Tibial nerve (tissue), 4 donors: ENCODE measurements around the gene NGF.

Experiments
- EP300 ChIP-seq, 2 donors: sonication (generic); formaldehyde crosslinking; IDR thresholded peaks; one replicate each; pipeline ENCODE4 v1.6.1; 2017; ENCODE audit warnings: antibody characterized with exemption in 2 of 2, mild to moderate bottlenecking in 1 of 2
- POLR2A ChIP-seq, 2 donors: fragments of 450-650 bp; IDR thresholded peaks; one replicate each; pipeline ENCODE4 v1.6.1; 2017; ENCODE audit warnings: antibody characterized with exemption in 2 of 2, mild to moderate bottlenecking in 2 of 2, moderate library complexity in 2 of 2
- TF ChIP-seq, protein P1 (sequence below), 5 experiments: fragments of 200-600 bp in 3 of 5; fragments of 450-650 bp in 2 of 5; sonication (generic) in 3 of 5; IDR thresholded peaks; one replicate each; pipeline ENCODE4 v1.5.1; 2016 to 2019; ENCODE audit warnings: antibody characterized with exemption in 5 of 5, mild to moderate bottlenecking in 3 of 5, moderate library complexity in 2 of 5

DNA sequence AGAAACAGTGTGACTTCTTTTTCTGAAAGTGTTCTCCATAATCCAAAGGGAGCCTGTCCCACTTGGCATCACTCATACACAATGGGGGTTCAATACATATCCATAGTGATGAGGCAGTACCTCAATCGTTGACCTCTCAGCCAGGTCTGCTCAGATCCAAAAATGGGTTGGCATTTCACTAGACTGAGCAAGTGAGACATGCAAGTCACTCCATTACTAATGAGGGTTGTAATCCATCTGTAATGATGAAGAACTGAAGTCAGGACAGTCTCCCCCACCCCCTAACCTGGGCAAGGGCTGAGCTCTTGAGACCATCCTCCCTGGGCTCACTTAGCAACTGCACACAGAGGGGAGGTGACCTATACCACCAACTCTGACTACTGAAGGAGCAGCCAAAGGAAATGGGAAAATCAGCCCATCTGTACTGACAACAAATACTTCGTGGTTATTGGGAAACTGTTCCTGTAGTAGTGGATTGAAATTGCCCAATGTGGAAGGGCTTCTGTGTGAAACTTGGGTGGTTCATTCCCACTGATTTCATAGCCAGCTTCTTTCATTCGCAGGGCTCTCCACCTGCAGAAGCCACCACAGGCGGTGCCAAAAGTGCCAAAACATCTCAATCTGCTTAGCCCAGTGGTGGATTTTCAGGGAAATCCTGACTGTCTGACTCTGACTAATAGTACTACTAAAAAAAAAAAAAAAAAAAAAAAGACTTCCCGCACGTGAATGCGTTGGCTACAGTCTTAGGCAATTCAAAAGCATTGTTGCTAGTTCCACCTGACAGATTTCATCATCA is 5.0 kb downstream of the NGF start:
- TF ChIP-seq EP300 (IDR thresholded peaks at IDR 0.05) (peak; percentile 34 to 83), POLR2A (IDR thresholded peaks at IDR 0.05) (no peak)
- TF ChIP-seq, protein P1, sequence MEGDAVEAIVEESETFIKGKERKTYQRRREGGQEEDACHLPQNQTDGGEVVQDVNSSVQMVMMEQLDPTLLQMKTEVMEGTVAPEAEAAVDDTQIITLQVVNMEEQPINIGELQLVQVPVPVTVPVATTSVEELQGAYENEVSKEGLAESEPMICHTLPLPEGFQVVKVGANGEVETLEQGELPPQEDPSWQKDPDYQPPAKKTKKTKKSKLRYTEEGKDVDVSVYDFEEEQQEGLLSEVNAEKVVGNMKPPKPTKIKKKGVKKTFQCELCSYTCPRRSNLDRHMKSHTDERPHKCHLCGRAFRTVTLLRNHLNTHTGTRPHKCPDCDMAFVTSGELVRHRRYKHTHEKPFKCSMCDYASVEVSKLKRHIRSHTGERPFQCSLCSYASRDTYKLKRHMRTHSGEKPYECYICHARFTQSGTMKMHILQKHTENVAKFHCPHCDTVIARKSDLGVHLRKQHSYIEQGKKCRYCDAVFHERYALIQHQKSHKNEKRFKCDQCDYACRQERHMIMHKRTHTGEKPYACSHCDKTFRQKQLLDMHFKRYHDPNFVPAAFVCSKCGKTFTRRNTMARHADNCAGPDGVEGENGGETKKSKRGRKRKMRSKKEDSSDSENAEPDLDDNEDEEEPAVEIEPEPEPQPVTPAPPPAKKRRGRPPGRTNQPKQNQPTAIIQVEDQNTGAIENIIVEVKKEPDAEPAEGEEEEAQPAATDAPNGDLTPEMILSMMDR (IDR thresholded peaks at IDR 0.05), result no peak
